Stomach (tissue), 19 donors: Measurements from ENCODE around the gene HTATSF1. TPM values are rescaled to one million over a fixed set of nuclear protein-coding genes. Genes with fewer than 3 reads are reported as not detected.
A peak's percentile ranks its signal among the peaks of the same experiment; 100 is the strongest.

Experiments
- DNase-seq, 2 donors: peaks; one replicate each; pipeline versions ENCODE4 v3.0.0 to v3.0.0-alpha.2; 2013 to 2019
- H3K27ac ChIP-seq, 5 donors: fragments of 200-600 bp in 4 of 5; sonication (generic) in 4 of 5; one replicate each; pipeline ENCODE4 v1.5.1; 2013 to 2019; ENCODE audit warnings: mild to moderate bottlenecking in 1 of 5, moderate library complexity in 1 of 5
- H3K27me3 ChIP-seq, 3 donors: fragments of 200-600 bp; sonication (generic); one replicate each; pipeline ENCODE4 v1.5.1; 2017 to 2019; ENCODE audit warnings: mixed run types in 1 of 3
- H3K36me3 ChIP-seq, 4 donors: fragments of 200-600 bp; sonication (generic); 1 replicate in 3 of 4; 2 replicates in 1 of 4; pipeline ENCODE4 v1.5.1; 2016 to 2019
- H3K4me1 ChIP-seq, 4 donors: fragments of 200-600 bp; sonication (generic); one replicate each; pipeline ENCODE4 v1.5.1; 2016 to 2019
- H3K4me3 ChIP-seq, 4 donors: fragments of 200-600 bp; sonication (generic) in 3 of 4; one replicate each; pipeline ENCODE4 v1.5.1; 2016 to 2019; ENCODE audit warnings: mild to moderate bottlenecking in 1 of 4
- H3K9me3 ChIP-seq, 4 donors: fragments of 200-600 bp; sonication (generic); one replicate each; pipeline ENCODE4 v1.5.1; 2016 to 2019
- CTCF ChIP-seq, 7 experiments: fragments of 450-650 bp in 4 of 7; fragments of 200-600 bp in 3 of 7; sonication (generic) in 3 of 7; IDR thresholded peaks; one replicate each; pipeline ENCODE4 v1.5.1; 2016 to 2019; ENCODE audit warnings: antibody characterized with exemption in 7 of 7, control low read depth in 2 of 7, mild to moderate bottlenecking in 1 of 7
- EP300 ChIP-seq: sonication (generic); formaldehyde crosslinking; IDR thresholded peaks from one replicate; pipeline ENCODE4 v1.6.1; 2017; ENCODE audit warnings: antibody characterized with exemption
- POLR2A ChIP-seq, 4 donors: fragments of 450-650 bp; IDR thresholded peaks; one replicate each; pipeline ENCODE4 v1.6.1; 2016; ENCODE audit warnings: antibody characterized with exemption in 4 of 4, control low read depth in 2 of 4, mild to moderate bottlenecking in 1 of 4, moderate library complexity in 1 of 4
- POLR2AphosphoS5 ChIP-seq, 3 donors: sonication (generic); formaldehyde crosslinking; IDR thresholded peaks; one replicate each; pipeline ENCODE4 v1.6.1; 2016; ENCODE audit warnings: antibody characterized with exemption in 3 of 3
- WGBS, 5 donors: extraction: QIAGEN DNeasy Blood & Tissue Kit in 3 of 5; methylation state at CpG; one replicate each; pipeline versions ENCODE4 v1.1.5 to v1.1.7; 2013 to 2018; 5-methylcytosine and 5-hydroxymethylcytosine counted together
- intact Hi-C: fragments of 100-400 bp; cut with DNase I; formaldehyde crosslinking; loops from one replicate; pipeline ENCODE4 v1.15.1; 2023; ENCODE audit warnings: low total_unique reads
- long read RNA-seq, 10 donors: transcript quantifications; one replicate each; lab custom pipeline, GENCODE V29; 2026
- polyA plus RNA-seq, 3 donors: library from polyadenylated mRNA; stranded (reverse); fragments of 200-250 nt; gene quantifications; one replicate each; pipeline ENCODE4 v1.2.3, GENCODE V29; 2013
- total RNA-seq, 5 donors: library from RNA; depleted of rRNA; stranded (reverse); fragments of >200 nt; gene quantifications; one replicate each; pipeline versions ENCODE4 v1.1.0 to v1.2.3, GENCODE V29; 2014 to 2016
- donor health status: healthy with polysubstance abuse.
- donor health status: Bipolar disorder and iron deficiency.
- donor health status: healthy.

Gene HTATSF1
- total RNA-seq: 10 to 100 TPM; 18.3 to 77.0 (median 54.8) TPM
- 10 to 100 TPM; 20.3 to 36.8 (median 35.3) TPM for polyA plus RNA-seq
- long read RNA-seq, donor 1, transcript HTATSF1-201 (9 exons, 2,775 nt): major isoform, 8 of 20 reads
- long read RNA-seq, donor 1, partial matches to known transcripts: 7 of 20 reads
- long read RNA-seq, donor 1, other reads (novel, unspliced or antisense): 0 of 20 reads
- long read RNA-seq, donor 2, transcript HTATSF1-201 (9 exons, 2,775 nt): major isoform, 10 of 17 reads
- long read RNA-seq, donor 2, transcript HTATSF1-204 (10 exons, 3,019 nt): minor isoform, 7 of 17 reads
- long read RNA-seq, donor 2, partial matches to known transcripts: 0 of 17 reads
- long read RNA-seq, donor 2, other reads (novel, unspliced or antisense): 0 of 17 reads
- long read RNA-seq, donor 3, transcript HTATSF1-201 (9 exons, 2,775 nt): major isoform, 5 of 18 reads
- long read RNA-seq, donor 3, partial matches to known transcripts: 10 of 18 reads
- long read RNA-seq, donor 3, other reads (novel, unspliced or antisense): 0 of 18 reads
- long read RNA-seq, donor 4, partial matches to known transcripts: 0 of 1 reads
- long read RNA-seq, donor 4, other reads (novel, unspliced or antisense): 0 of 1 reads
- long read RNA-seq, donor 5, transcript HTATSF1-204 (10 exons, 3,019 nt): major isoform, 8 of 38 reads
- long read RNA-seq, donor 5, transcript HTATSF1-201 (9 exons, 2,775 nt): minor isoform, 7 of 38 reads
- long read RNA-seq, donor 5, partial matches to known transcripts: 22 of 38 reads
- long read RNA-seq, donor 5, other reads (novel, unspliced or antisense): 0 of 38 reads
- long read RNA-seq, donor 6, transcript HTATSF1-201 (9 exons, 2,775 nt): major isoform, 22 of 50 reads
- long read RNA-seq, donor 6, transcript HTATSF1-204 (10 exons, 3,019 nt): minor isoform, 12 of 50 reads
- long read RNA-seq, donor 6, partial matches to known transcripts: 14 of 50 reads
- long read RNA-seq, donor 6, other reads (novel, unspliced or antisense): 0 of 50 reads
- long read RNA-seq, donor 7, transcript HTATSF1-201 (9 exons, 2,775 nt): major isoform, 8 of 12 reads
- long read RNA-seq, donor 7, partial matches to known transcripts: 0 of 12 reads
- long read RNA-seq, donor 7, other reads (novel, unspliced or antisense): 0 of 12 reads
- long read RNA-seq, donor 8, transcript HTATSF1-201 (9 exons, 2,775 nt): major isoform, 11 of 22 reads
- long read RNA-seq, donor 8, partial matches to known transcripts: 6 of 22 reads
- long read RNA-seq, donor 8, other reads (novel, unspliced or antisense): 0 of 22 reads
- long read RNA-seq, donor 9, transcript HTATSF1-201 (9 exons, 2,775 nt): major isoform, 6 of 12 reads
- long read RNA-seq, donor 9, partial matches to known transcripts: 0 of 12 reads
- long read RNA-seq, donor 9, other reads (novel, unspliced or antisense): 0 of 12 reads
- long read RNA-seq, donor 10, partial matches to known transcripts: 0 of 5 reads
- long read RNA-seq, donor 10, other reads (novel, unspliced or antisense): 0 of 5 reads

GRCh38 chrX:136497556-136498052 lies at the start of gene HTATSF1:
Gene HTATSF1 (plus strand): TSS chrX:136497592. CDS start chrX:136497685, 93 bp downstream.
- DNase-seq: peak in 1 of 2 donors; percentile 30
- TF ChIP-seq POLR2AphosphoS5 (IDR thresholded peaks at IDR 0.05): no peak
- no peak for TF ChIP-seq POLR2A (IDR thresholded peaks at IDR 0.05)
- no peak for TF ChIP-seq EP300
- no peak for TF ChIP-seq CTCF (IDR thresholded peaks at IDR 0.05)
- peaks cover 0 to 3% (median 0%) of the 10 kb centered on the region in 4 donors for H3K9me3 ChIP-seq
- peak within 1 kb of the TSS; percentile 56 to 74 (median 64) for H3K4me3 ChIP-seq
- 0 to 40% (median 4%) methylated on average over 6 to 35 of the region's 35 CpGs for WGBS, 5 donors
- H3K4me1 ChIP-seq: peaks cover 0 to 12% (median 6%) of the 10 kb centered on the region in 4 donors
- intact Hi-C loops: no loop called here
- peaks cover 0 to 25% (median 23%) of the 10 kb centered on the region in 4 donors for H3K36me3 ChIP-seq
- peak within 1 kb of the TSS; percentile 95 to 98 (median 96) for H3K27ac ChIP-seq
- H3K27me3 ChIP-seq: peaks cover 0 to 4% (median 0%) of the 10 kb centered on the region in 3 donors

GRCh38 chrX:136447968-136448367 lies 49.4 kb upstream of the HTATSF1 start:
- intact Hi-C loops: no loop called here
- TF ChIP-seq POLR2AphosphoS5 (IDR thresholded peaks at IDR 0.05) (no peak), POLR2A (IDR thresholded peaks at IDR 0.05) (no peak)
- Histone ChIP-seq H3K4me3 (no peak overlapping the region), H3K27ac (no peak overlapping the region), H3K27me3 (no peaks in the 10 kb centered on the region), H3K36me3 (no peaks in the 10 kb centered on the region), H3K4me1 (no peaks in the 10 kb centered on the region), H3K9me3 (no peaks in the 10 kb centered on the region)
- no peak for DNase-seq

GRCh38 chrX:136450050-136450830 lies 47.2 kb upstream of the HTATSF1 start:
- Histone ChIP-seq H3K9me3 (no peaks in the 10 kb centered on the region), H3K4me1 (no peaks in the 10 kb centered on the region), H3K36me3 (no peaks in the 10 kb centered on the region), H3K27ac (no peak overlapping the region), H3K27me3 (no peaks in the 10 kb centered on the region), H3K4me3 (no peak overlapping the region)
- DNase-seq: no peak
- WGBS, 5 donors: 55 to 61% (median 57%) methylated on average over 8 of the region's 8 CpGs
- intact Hi-C loops: no loop called here
- TF ChIP-seq EP300 (no peak), POLR2AphosphoS5 (IDR thresholded peaks at IDR 0.05) (no peak), POLR2A (IDR thresholded peaks at IDR 0.05) (no peak), CTCF (IDR thresholded peaks at IDR 0.05) (no peak)

GRCh38 chrX:136452614-136453013 lies 44.8 kb upstream of the HTATSF1 start:
- Histone ChIP-seq H3K27me3 (no peaks in the 10 kb centered on the region), H3K27ac (no peak overlapping the region), H3K4me1 (no peaks in the 10 kb centered on the region), H3K36me3 (no peaks in the 10 kb centered on the region), H3K4me3 (no peak overlapping the region), H3K9me3 (no peaks in the 10 kb centered on the region)
- intact Hi-C loops: no loop called here
- 77 to 84% (median 83%) methylated on average over 5 of the region's 5 CpGs for WGBS, 5 donors
- no peak for TF ChIP-seq POLR2AphosphoS5 (IDR thresholded peaks at IDR 0.05)
- no peak for TF ChIP-seq POLR2A (IDR thresholded peaks at IDR 0.05)
- TF ChIP-seq EP300: no peak
- TF ChIP-seq CTCF (IDR thresholded peaks at IDR 0.05): no peak
- DNase-seq: no peak
